Muscle layer of duodenum (tissue), 2 donors: ENCODE data around the gene PCED1A.

ENCODE experiments used
- H3K27ac ChIP-seq: one replicate; pipeline ENCODE4 v1.7.0; 2013; ENCODE audit warnings: mild to moderate bottlenecking, low read length
- H3K27me3 ChIP-seq: one replicate; pipeline ENCODE4 v1.7.0; 2013; ENCODE audit warnings: low read depth, mild to moderate bottlenecking, control low read depth, low read length
- H3K36me3 ChIP-seq, 2 donors: one replicate each; pipeline ENCODE4 v1.7.0; 2013; ENCODE audit warnings: low read length in 2 of 2, control low read depth in 1 of 2, mild to moderate bottlenecking in 1 of 2; ENCODE audit not compliant: insufficient read depth in 2 of 2, control insufficient read depth in 1 of 2
- H3K4me1 ChIP-seq, 2 donors: one replicate each; pipeline ENCODE4 v1.7.0; 2013; ENCODE audit warnings: low read length in 2 of 2, mild to moderate bottlenecking in 2 of 2, control low read depth in 1 of 2, moderate library complexity in 1 of 2; ENCODE audit not compliant: insufficient read depth in 2 of 2, control insufficient read depth in 1 of 2
- H3K4me3 ChIP-seq, 2 donors: one replicate each; pipeline ENCODE4 v1.7.0; 2013; ENCODE audit warnings: low read length in 2 of 2, low read depth in 1 of 2, mild to moderate bottlenecking in 1 of 2
- H3K9me3 ChIP-seq, 2 donors: one replicate each; pipeline ENCODE4 v1.7.0; 2013; ENCODE audit warnings: low read length in 2 of 2, control low read depth in 1 of 2, mild to moderate bottlenecking in 1 of 2; ENCODE audit not compliant: control insufficient read depth in 1 of 2
- donor health status: healthy.

PCED1A gene

GRCh38 chr20:2840138-2840966 lies at the start of gene PCED1A, which contains the start of gene VPS16:
PCED1A (minus strand) TSS chr20:2840655; CDS start chr20:2839912, 743 bp downstream.
VPS16 (plus strand) TSS chr20:2840745; CDS start chr20:2840775, 30 bp downstream.
- Histone ChIP-seq H3K27ac (peak within 1 kb of the TSS; percentile 82), H3K36me3 (peaks cover 5 to 11% of the 10 kb centered on the region in 2 donors), H3K27me3 (no peaks in the 10 kb centered on the region), H3K9me3 (no peaks in the 10 kb centered on the region), H3K4me1 (peaks cover 4 to 13% of the 10 kb centered on the region in 2 donors), H3K4me3 (peak within 1 kb of the TSS; percentile 75 to 91)

GRCh38 chr20:2889797-2890196 lies 49.3 kb upstream of the PCED1A start:
- Histone ChIP-seq H3K27me3 (no peaks in the 10 kb centered on the region), H3K9me3 (no peaks in the 10 kb centered on the region), H3K27ac (no peak overlapping the region), H3K36me3 (no peaks in the 10 kb centered on the region), H3K4me1 (no peaks in the 10 kb centered on the region), H3K4me3 (no peak overlapping the region)

GRCh38 chr20:2889209-2889608 lies 48.8 kb upstream of the PCED1A start:
- Histone ChIP-seq H3K36me3 (no peaks in the 10 kb centered on the region), H3K4me3 (no peak overlapping the region), H3K27ac (no peak overlapping the region), H3K9me3 (no peaks in the 10 kb centered on the region), H3K4me1 (no peaks in the 10 kb centered on the region), H3K27me3 (no peaks in the 10 kb centered on the region)

- no peaks in the 10 kb centered on the region for H3K9me3 ChIP-seq
- no peak overlapping the region for H3K4me3 ChIP-seq
- no peaks in the 10 kb centered on the region for H3K36me3 ChIP-seq
- H3K27ac ChIP-seq, result no peak overlapping the region
- H3K27me3 ChIP-seq, result no peaks in the 10 kb centered on the region
- H3K4me1 ChIP-seq, result no peaks in the 10 kb centered on the region
These were observed 47.9 kb upstream of the PCED1A start for GRCh38 chr20:2888224-2888955.

GRCh38 chr20:2887715-2888114 lies 47.3 kb upstream of the PCED1A start:
- Histone ChIP-seq H3K9me3 (no peaks in the 10 kb centered on the region), H3K36me3 (no peaks in the 10 kb centered on the region), H3K4me3 (no peak overlapping the region), H3K27me3 (no peaks in the 10 kb centered on the region), H3K4me1 (no peaks in the 10 kb centered on the region), H3K27ac (no peak overlapping the region)

- no peak overlapping the region for H3K27ac ChIP-seq
- no peak overlapping the region for H3K4me3 ChIP-seq
- no peaks in the 10 kb centered on the region for H3K27me3 ChIP-seq
- H3K36me3 ChIP-seq, result no peaks in the 10 kb centered on the region
- peaks cover 3 to 8% of the 10 kb centered on the region in 2 donors for H3K4me1 ChIP-seq
- H3K9me3 ChIP-seq, result no peaks in the 10 kb centered on the region
These were observed 43.5 kb upstream of the PCED1A start for GRCh38 chr20:2883726-2884637.

GRCh38 chr20:2880650-2881049 lies 40.2 kb upstream of the PCED1A start:
- no peaks in the 10 kb centered on the region for H3K27me3 ChIP-seq
- no peaks in the 10 kb centered on the region for H3K36me3 ChIP-seq
- peaks cover 7 to 15% of the 10 kb centered on the region in 2 donors for H3K4me1 ChIP-seq
- H3K27ac ChIP-seq, result no peak overlapping the region
- no peak overlapping the region for H3K4me3 ChIP-seq
- no peaks in the 10 kb centered on the region for H3K9me3 ChIP-seq

- Histone ChIP-seq H3K36me3 (no peaks in the 10 kb centered on the region), H3K9me3 (no peaks in the 10 kb centered on the region), H3K27me3 (no peaks in the 10 kb centered on the region), H3K27ac (no peak overlapping the region), H3K4me1 (peaks cover 12 to 29% of the 10 kb centered on the region in 2 donors), H3K4me3 (no peak overlapping the region)
These were observed 38.7 kb upstream of the PCED1A start for GRCh38 chr20:2879146-2879545.

GRCh38 chr20:2878515-2878914 lies 38.1 kb upstream of the PCED1A start:
- Histone ChIP-seq H3K36me3 (no peaks in the 10 kb centered on the region), H3K4me1 (peaks cover 12 to 29% of the 10 kb centered on the region in 2 donors), H3K27ac (no peak overlapping the region), H3K4me3 (no peak overlapping the region), H3K9me3 (no peaks in the 10 kb centered on the region), H3K27me3 (no peaks in the 10 kb centered on the region)

GRCh38 chr20:2875690-2876203 lies 35.3 kb upstream of the PCED1A start:
- Histone ChIP-seq H3K27me3 (no peaks in the 10 kb centered on the region), H3K4me1 (peaks cover 12 to 41% of the 10 kb centered on the region in 2 donors), H3K4me3 (no peak overlapping the region), H3K36me3 (no peaks in the 10 kb centered on the region), H3K27ac (no peak overlapping the region), H3K9me3 (no peaks in the 10 kb centered on the region)
